Mesendoderm (in vitro differentiated cells): ENCODE measurements around the gene WNK1.

ENCODE experiments used
- DNase-seq: peaks from one replicate; pipeline ENCODE4 v3.0.0; 2013
- H2AK5ac ChIP-seq: 2 replicates; pipeline ENCODE4 v1.6.1; 2013; ENCODE audit warnings: low read length, inconsistent platforms
- H2BK120ac ChIP-seq: 2 replicates; pipeline ENCODE4 v1.6.1; 2013; ENCODE audit warnings: low read depth, mild to moderate bottlenecking, low read length, moderate library complexity, mixed read lengths
- H2BK15ac ChIP-seq: replicated peaks from 2 replicates; pipeline ENCODE4 v1.6.1; 2013; ENCODE audit warnings: low read depth, mild to moderate bottlenecking, moderate library complexity
- H2BK5ac ChIP-seq: 2 replicates; pipeline ENCODE4 v1.6.1; 2013; ENCODE audit warnings: low read length, inconsistent platforms
- H3K18ac ChIP-seq: 2 replicates; pipeline ENCODE4 v1.6.1; 2013; ENCODE audit warnings: mild to moderate bottlenecking, low read length, mixed read lengths
- H3K23ac ChIP-seq: one replicate; pipeline ENCODE4 v1.6.1; 2013; ENCODE audit warnings: low read length
- H3K27ac ChIP-seq: 2 replicates; pipeline ENCODE4 v1.5.1; 2013; ENCODE audit warnings: low read depth, mild to moderate bottlenecking, inconsistent platforms, low read length, moderate library complexity
- H3K27me3 ChIP-seq: 2 replicates; pipeline ENCODE4 v1.6.1; 2013; ENCODE audit warnings: low read length, control low read depth, mild to moderate bottlenecking, inconsistent platforms; ENCODE audit not compliant: insufficient read depth, poor library complexity
- H3K36me3 ChIP-seq: 2 replicates; pipeline ENCODE4 v1.6.1; 2013; ENCODE audit warnings: low read length, inconsistent platforms; ENCODE audit not compliant: control insufficient read depth, insufficient read depth
- H3K4ac ChIP-seq: one replicate; pipeline ENCODE4 v1.6.1; 2013; ENCODE audit warnings: low read depth, mild to moderate bottlenecking, low read length, moderate library complexity
- H3K4me1 ChIP-seq: 2 replicates; pipeline ENCODE4 v1.6.1; 2013; ENCODE audit warnings: low read depth, low read length, inconsistent platforms; ENCODE audit not compliant: control insufficient read depth
- H3K4me2 ChIP-seq: 2 replicates; pipeline ENCODE4 v1.6.1; 2013; ENCODE audit warnings: low read length
- H3K4me3 ChIP-seq: 2 replicates; pipeline ENCODE4 v1.5.1; 2013; ENCODE audit warnings: mild to moderate bottlenecking, low read length
- H3K56ac ChIP-seq: one replicate; pipeline ENCODE4 v1.6.1; 2013; ENCODE audit warnings: low read length
- H3K79me1 ChIP-seq: 2 replicates; pipeline ENCODE4 v1.6.1; 2013; ENCODE audit warnings: low read length, inconsistent platforms
- H3K79me2 ChIP-seq: 2 replicates; pipeline ENCODE4 v1.6.1; 2013; ENCODE audit warnings: mild to moderate bottlenecking, low read length; ENCODE audit not compliant: control insufficient read depth, insufficient read depth
- H3K9ac ChIP-seq: 2 replicates; pipeline ENCODE4 v1.6.1; 2013; ENCODE audit warnings: low read length, inconsistent platforms
- H4K5ac ChIP-seq: one replicate; pipeline ENCODE4 v1.6.1; 2013; ENCODE audit warnings: low read length
- H4K8ac ChIP-seq: one replicate; pipeline ENCODE4 v1.6.1; 2013; ENCODE audit warnings: low read depth, mild to moderate bottlenecking, control low read depth, low read length, moderate library complexity
- WGBS: extraction: QIAGEN DNeasy Blood & Tissue Kit; methylation state at CpG from one replicate; pipeline ENCODE4 v1.1.7; 2013; ENCODE audit warnings: low lambda C conversion rate, missing lambda C conversion rate; ENCODE audit not compliant: insufficient coverage; ENCODE audit errors: extremely low coverage; 5-methylcytosine and 5-hydroxymethylcytosine counted together

The WNK1 gene

DNA sequence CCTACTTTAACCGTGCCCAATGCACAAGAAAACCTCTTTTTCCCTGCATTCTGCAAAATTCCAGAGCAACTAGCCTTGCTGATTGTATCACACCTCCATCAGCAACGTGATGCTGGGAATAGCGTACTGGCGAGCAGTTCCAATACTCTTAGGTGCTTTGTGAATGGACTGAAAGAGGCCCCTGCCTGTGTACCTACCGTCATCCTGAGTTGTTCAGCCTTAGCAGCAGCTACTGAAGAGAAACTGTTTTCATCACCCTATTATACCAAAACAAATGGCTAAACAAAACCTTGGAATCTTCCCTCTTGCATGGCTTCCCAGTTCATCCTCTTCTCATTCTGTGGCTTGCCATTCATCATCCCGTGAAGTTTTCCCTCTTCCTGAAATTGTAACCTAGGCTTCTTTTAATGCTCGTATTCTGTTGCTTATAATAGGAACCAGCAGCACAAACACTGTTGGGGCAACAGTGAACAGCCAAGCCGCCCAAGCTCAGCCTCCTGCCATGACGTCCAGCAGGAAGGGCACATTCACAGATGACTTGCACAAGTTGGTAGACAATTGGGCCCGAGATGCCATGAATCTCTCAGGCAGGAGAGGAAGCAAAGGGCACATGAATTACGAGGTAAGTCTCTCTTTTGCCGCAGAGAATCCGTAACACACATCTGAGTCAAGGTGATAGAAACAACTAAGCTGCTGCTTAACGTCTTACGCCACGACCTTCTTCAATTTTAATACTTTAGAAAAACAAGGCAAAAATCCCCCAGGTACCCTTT is 155.2 kb downstream of the WNK1 start:
- Histone ChIP-seq H3K4me2 (no peak overlapping the region), H3K27me3 (no peaks in the 10 kb centered on the region), H3K9ac (no peak overlapping the region), H3K4ac (no peak overlapping the region), H3K23ac (no peak overlapping the region), H3K4me1 (peaks cover 21% of the 10 kb centered on the region), H2BK5ac (no peak overlapping the region), H3K79me1 (peaks cover under 1% of the 10 kb centered on the region), H4K5ac (no peak overlapping the region), H2BK120ac (no peak overlapping the region), H3K18ac (no peak overlapping the region), H3K56ac (no peak overlapping the region), H2AK5ac (no peak overlapping the region), H4K8ac (no peak overlapping the region), H3K4me3 (no peak overlapping the region), H3K36me3 (peaks cover 12% of the 10 kb centered on the region), H2BK15ac (no peak overlapping the region), H3K79me2 (no peaks in the 10 kb centered on the region), H3K27ac (no peak overlapping the region)
- no CpG with 5 or more reads among the region's 16 CpGs for WGBS
- DNase-seq, result no peak

DNA sequence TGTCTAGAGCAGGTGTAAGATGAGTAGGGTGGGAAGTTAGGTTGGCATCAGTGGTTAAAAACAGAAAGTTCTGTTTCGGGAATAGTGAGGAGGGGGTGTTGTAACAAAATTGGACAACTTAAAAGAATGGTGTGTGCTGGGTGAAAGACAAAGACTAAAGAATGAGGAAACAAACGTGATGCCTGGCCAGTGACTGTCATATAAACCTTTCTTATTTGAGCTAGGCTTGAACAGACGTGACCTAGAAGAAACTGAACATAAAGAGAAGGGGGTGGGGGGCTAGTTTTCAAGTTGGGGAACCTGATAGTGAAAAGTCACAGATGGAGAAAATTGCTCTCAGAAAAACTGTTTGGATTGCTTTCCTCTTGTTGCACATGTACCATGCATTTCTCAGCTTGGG is 157.5 kb downstream of the WNK1 start:
- Histone ChIP-seq H2AK5ac (no peak overlapping the region), H3K27ac (no peak overlapping the region), H4K5ac (no peak overlapping the region), H3K4me2 (no peak overlapping the region), H3K27me3 (no peaks in the 10 kb centered on the region), H3K18ac (no peak overlapping the region), H3K79me2 (no peaks in the 10 kb centered on the region), H3K4ac (no peak overlapping the region), H3K79me1 (no peaks in the 10 kb centered on the region), H3K23ac (no peak overlapping the region), H2BK15ac (no peak overlapping the region), H3K4me1 (peaks cover 8% of the 10 kb centered on the region), H2BK120ac (no peak overlapping the region), H3K4me3 (no peak overlapping the region), H2BK5ac (no peak overlapping the region), H3K56ac (no peak overlapping the region), H3K36me3 (peaks cover 14% of the 10 kb centered on the region), H3K9ac (no peak overlapping the region), H4K8ac (no peak overlapping the region)
- no CpG with 5 or more reads among the region's 3 CpGs for WGBS
- no peak for DNase-seq

DNA sequence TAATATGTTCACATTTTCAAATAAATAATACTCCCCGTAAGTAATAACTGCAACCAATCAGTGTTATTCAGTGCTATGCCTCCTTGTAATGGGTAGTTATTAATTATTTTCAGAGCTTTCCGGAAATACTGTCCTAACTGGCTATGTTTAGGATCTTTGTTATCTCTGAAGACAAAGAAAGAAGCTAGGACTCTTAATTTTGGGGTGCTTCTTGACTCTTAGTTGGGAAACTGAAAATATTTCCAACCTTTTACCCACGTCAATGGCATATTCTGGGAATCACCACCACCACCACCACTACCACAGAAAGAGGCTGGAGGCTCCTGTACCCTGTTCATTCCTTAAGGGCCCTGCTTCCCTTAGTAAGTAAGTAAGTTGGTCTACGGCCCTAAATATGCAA is 158.0 kb downstream of the WNK1 start:
- H3K79me2 ChIP-seq, result no peaks in the 10 kb centered on the region
- no peak overlapping the region for H2AK5ac ChIP-seq
- no peak overlapping the region for H3K18ac ChIP-seq
- H3K9ac ChIP-seq, result no peak overlapping the region
- no peak overlapping the region for H4K5ac ChIP-seq
- peaks cover 7% of the 10 kb centered on the region for H3K4me1 ChIP-seq
- H3K79me1 ChIP-seq, result no peaks in the 10 kb centered on the region
- H2BK120ac ChIP-seq, result no peak overlapping the region
- H4K8ac ChIP-seq, result no peak overlapping the region
- H3K23ac ChIP-seq, result no peak overlapping the region
- H3K27ac ChIP-seq, result no peak overlapping the region
- H3K4ac ChIP-seq, result no peak overlapping the region
- no peak overlapping the region for H3K56ac ChIP-seq
- H3K4me2 ChIP-seq, result no peak overlapping the region
- no peak for DNase-seq
- H2BK5ac ChIP-seq, result no peak overlapping the region
- peaks cover 14% of the 10 kb centered on the region for H3K36me3 ChIP-seq
- no CpG with 5 or more reads among the region's 4 CpGs for WGBS
- no peak overlapping the region for H3K4me3 ChIP-seq
- no peak overlapping the region for H2BK15ac ChIP-seq
- H3K27me3 ChIP-seq, result no peaks in the 10 kb centered on the region

DNA sequence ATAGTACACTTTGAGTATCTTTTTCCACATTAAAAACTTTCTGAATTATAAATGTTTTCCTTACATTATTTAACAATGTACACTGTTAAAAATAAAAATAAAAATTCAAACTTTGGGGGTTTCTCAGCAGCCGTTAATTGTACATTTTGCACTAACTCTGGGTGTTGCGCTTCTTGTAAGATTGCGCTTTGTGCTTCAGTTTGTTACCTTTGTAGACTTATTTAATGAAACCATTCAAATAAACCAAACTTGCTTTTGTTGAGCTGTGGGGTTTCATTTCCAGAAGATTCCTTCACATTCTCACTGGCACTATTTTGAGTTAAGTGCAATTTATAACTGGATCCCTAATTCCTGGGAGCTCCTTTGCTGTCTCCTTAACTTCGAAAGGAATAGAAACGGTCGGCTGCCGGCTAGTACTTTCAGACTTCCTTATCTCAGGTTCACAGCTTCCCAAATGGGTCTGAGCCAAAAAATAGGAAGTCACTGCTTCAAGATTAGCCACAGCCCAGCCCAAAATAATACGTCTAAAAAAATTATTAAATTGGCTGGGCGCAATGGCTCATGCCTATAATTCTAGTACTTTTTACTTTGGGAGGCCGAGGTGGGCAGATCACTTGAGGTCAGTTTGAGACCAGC is 158.9 kb downstream of the WNK1 start:
- H3K79me2 ChIP-seq, result no peaks in the 10 kb centered on the region
- no peak overlapping the region for H2BK120ac ChIP-seq
- no peak overlapping the region for H4K5ac ChIP-seq
- H2BK5ac ChIP-seq, result no peak overlapping the region
- H3K36me3 ChIP-seq, result peaks cover 15% of the 10 kb centered on the region
- H3K79me1 ChIP-seq, result no peaks in the 10 kb centered on the region
- no peak overlapping the region for H3K18ac ChIP-seq
- H4K8ac ChIP-seq, result no peak overlapping the region
- WGBS, result no CpG with 5 or more reads among the region's 10 CpGs
- no peak overlapping the region for H3K56ac ChIP-seq
- no peak overlapping the region for H3K4ac ChIP-seq
- H2BK15ac ChIP-seq, result no peak overlapping the region
- no peaks in the 10 kb centered on the region for H3K27me3 ChIP-seq
- H3K27ac ChIP-seq, result no peak overlapping the region
- H3K9ac ChIP-seq, result no peak overlapping the region
- no peak overlapping the region for H3K4me2 ChIP-seq
- H2AK5ac ChIP-seq, result no peak overlapping the region
- DNase-seq, result no peak
- H3K4me3 ChIP-seq, result no peak overlapping the region
- peaks cover under 1% of the 10 kb centered on the region for H3K4me1 ChIP-seq
- H3K23ac ChIP-seq, result no peak overlapping the region

DNA sequence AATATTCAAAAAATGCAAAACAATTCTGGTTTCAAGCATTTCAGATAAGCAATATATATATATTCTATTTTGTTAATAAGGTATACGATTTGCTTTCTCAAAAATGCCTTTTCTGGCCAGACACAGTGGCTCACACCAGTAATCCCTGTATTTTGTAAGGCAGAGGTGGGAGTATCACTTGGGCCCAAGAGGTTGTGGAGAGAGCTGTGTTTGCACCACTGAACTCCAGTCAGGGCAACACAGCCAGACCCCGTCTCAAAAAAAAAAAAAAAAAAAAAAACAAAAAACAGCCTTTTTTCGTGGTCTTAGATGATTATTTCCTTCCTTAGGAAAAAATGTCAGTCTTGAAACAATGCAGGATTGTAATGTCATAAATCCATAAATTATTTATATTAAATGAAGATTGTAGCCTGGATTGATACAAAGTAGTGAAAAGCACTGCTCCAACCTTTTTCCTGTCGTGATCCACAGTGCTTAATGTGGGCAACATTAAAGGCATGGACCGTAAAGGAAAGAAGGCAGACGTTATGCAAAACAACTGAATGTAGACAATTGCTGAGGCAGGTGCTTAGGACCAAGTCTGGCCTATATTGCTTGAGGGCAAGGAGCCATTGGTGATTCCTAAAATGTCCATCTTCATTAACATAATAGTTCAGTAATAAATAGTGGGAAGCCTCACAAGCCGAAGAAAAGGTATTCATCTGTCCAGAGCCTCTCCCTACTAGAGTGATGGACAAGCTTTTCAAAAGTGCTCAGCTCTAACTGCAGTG is 160.3 kb downstream of the WNK1 start:
- DNase-seq, result no peak
- no peaks in the 10 kb centered on the region for H3K4me1 ChIP-seq
- WGBS, result no CpG with 5 or more reads among the region's 7 CpGs
- no peak overlapping the region for H2BK120ac ChIP-seq
- no peak overlapping the region for H4K8ac ChIP-seq
- H3K27me3 ChIP-seq, result no peaks in the 10 kb centered on the region
- H3K4me2 ChIP-seq, result no peak overlapping the region
- H3K27ac ChIP-seq, result no peak overlapping the region
- H3K4me3 ChIP-seq, result no peak overlapping the region
- no peaks in the 10 kb centered on the region for H3K79me1 ChIP-seq
- peaks cover 18% of the 10 kb centered on the region for H3K36me3 ChIP-seq
- H2AK5ac ChIP-seq, result no peak overlapping the region
- H3K56ac ChIP-seq, result no peak overlapping the region
- H3K79me2 ChIP-seq, result no peaks in the 10 kb centered on the region
- no peak overlapping the region for H3K23ac ChIP-seq
- H3K18ac ChIP-seq, result no peak overlapping the region
- no peak overlapping the region for H3K4ac ChIP-seq
- no peak overlapping the region for H2BK5ac ChIP-seq
- H3K9ac ChIP-seq, result no peak overlapping the region
- H4K5ac ChIP-seq, result no peak overlapping the region
- no peak overlapping the region for H2BK15ac ChIP-seq
